GM23338 (cell line): ENCODE data around the gene DENND1B.

Experiments
- CTCF ChIP-seq, 2 experiments: fragments of 200-600 bp in 1 of 2; sonication (generic) in 1 of 2; conservative IDR thresholded peaks; 2 replicates each; pipeline versions ENCODE4 v1.5.1 to v1.6.1; 2016 to 2017; ENCODE audit warnings: antibody characterized with exemption in 2 of 2, low read depth in 2 of 2, mild to moderate bottlenecking in 2 of 2, moderate library complexity in 1 of 2
- EZH2phosphoT487 ChIP-seq: fragments of 200-600 bp; sonication (generic); IDR thresholded peaks from one replicate; pipeline ENCODE4 v1.8.1; 2018; ENCODE audit warnings: antibody characterized with exemption; ENCODE audit not compliant: unreplicated experiment
- REST ChIP-seq: IDR thresholded peaks from one replicate; pipeline ENCODE4 v1.6.1; 2018; ENCODE audit warnings: antibody characterized with exemption; ENCODE audit not compliant: unreplicated experiment
- ZNF114 ChIP-seq: fragments of 250-450 bp; sonication (Bioruptor Pico); IDR thresholded peaks from 2 replicates; pipeline ENCODE4 v1.5.0; 2020; ENCODE audit warnings: mild to moderate bottlenecking, moderate library complexity

- TF ChIP-seq REST (no peak), CTCF (conservative IDR thresholded peaks at IDR 0.05; ENCODE audit: low read depth in 2 of 2) (no peak), ZNF114 (CRISPR knock-in tag) (no peak), EZH2phosphoT487 (no peak)
Measured at GRCh38 chr1:197733324-197733723, 42.0 kb downstream of the DENND1B start.
